Activated naive CD4-positive, alpha-beta T cell treated with anti-CD3 and anti-CD28 coated beads, Interleukin-2, amount 50 U/mL, for 16 hours (primary cell): Measurements from ENCODE around the gene PVALEF.
"Not testable (repeated sequence)": the region's sequence is repeated elsewhere in the genome, so short reads cannot be mapped to it uniquely, and the experiment has no call there.

ENCODE experiments used
- DNase-seq: peaks from one replicate; pipeline ENCODE4 v3.0.0-alpha.2; 2020

PVALEF gene

DNA sequence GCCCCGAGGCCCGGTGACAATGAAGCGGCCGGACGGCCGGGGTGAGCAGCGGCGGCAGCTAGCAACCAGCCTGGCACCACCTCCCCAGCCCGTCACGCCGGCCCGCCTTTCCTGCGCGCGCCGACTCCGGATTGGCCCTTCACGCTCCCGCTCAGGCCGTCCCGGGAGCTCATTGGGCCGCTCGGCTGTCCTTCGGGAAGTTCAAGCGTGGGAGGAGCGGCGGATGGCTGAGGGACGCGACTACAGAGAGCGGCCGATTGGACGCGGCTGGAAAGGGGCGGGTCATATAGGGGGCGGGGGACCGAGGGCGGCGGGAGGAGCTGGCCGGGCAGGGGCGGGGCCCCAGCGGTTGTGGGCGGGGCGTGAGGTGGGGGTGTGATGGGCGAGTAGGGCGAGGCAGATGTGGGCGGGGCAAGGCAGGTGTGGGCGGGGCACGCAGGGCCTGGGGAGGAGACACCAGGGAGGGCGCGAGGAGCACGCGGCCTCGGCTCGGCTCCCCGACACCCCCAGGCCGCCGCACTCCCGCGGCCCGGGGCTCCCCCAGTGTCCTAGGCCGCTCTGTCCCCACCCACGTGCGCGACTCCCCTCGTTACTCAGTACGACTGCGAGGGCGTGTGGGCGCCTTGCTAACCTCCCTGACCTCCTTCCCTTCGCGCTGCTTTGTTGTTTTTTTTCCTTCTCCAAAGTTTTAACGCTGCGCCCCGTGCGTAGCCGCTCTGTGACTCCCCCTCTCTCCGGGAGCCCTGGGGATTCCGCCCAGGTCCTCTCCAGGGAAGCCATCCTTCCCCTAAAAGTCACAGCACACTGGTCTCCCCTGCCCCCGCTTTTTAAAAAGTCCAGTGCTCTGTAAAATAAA lies 57.8 kb downstream of the PVALEF start, which contains the start of gene CEP131:
TSS of gene CEP131 (minus strand) at position 60 of the 856 bp plus-strand sequence. CDS start 2,909 bp downstream, outside the sequence.
- DNase-seq: peak; percentile 99

DNA sequence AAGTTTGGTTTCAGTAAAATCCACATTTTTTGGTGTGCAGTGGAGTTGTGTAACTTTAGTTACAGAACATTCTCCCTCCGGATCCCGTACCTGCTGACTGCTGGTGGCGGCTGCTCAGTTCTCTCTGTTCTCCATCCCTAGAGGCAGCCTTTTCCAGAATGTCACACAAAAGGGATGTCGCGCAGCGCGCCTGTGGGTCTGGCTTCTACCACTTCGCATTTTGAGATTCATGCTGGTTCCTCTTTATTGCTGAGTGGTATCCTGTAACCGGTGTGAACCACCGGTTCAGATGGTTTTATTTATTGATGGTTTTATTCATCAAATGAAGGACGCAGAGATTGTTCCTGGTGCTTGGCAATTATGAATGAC lies 58.4 kb downstream of the PVALEF start:
- DNase-seq: no peak

DNA sequence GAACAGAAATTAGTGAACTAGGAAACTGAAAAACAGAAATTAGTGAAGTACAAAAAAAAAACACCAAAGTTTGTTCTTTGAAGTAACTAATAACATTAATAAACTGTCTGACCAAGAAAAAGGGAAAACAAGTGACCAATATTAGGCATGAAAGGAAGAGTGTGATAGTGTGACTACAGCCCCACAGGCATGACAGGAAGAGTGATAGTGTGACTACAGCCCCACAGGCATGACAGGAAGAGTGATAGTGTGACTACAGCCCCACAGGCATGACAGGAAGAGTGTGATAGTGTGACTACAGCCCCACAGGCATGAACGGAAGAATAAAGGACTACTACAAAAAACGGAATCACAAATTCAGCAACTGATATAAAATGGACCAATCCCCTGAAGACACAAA lies 62.3 kb downstream of the PVALEF start:
- DNase-seq: not testable (repeated sequence)

DNA sequence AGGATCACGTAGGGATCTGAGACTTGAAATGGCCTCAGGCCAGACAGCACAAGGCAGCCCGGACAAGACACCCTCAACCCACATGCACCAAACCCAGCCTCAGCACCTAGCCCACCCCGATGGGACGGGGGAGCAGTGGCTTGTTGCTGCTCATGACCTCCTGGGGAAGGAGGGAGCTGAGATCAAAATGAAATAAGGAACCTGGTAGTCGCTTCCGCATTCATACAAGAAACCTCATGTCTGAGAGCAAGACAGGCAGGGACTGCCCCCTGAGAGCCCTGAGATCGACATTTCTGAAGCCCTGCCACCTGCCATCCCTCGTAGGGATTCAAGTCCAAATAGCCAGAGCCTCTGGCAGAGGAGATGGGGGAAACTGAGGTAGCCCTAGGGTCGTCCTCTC lies 63.1 kb downstream of the PVALEF start:
- DNase-seq: no peak

DNA sequence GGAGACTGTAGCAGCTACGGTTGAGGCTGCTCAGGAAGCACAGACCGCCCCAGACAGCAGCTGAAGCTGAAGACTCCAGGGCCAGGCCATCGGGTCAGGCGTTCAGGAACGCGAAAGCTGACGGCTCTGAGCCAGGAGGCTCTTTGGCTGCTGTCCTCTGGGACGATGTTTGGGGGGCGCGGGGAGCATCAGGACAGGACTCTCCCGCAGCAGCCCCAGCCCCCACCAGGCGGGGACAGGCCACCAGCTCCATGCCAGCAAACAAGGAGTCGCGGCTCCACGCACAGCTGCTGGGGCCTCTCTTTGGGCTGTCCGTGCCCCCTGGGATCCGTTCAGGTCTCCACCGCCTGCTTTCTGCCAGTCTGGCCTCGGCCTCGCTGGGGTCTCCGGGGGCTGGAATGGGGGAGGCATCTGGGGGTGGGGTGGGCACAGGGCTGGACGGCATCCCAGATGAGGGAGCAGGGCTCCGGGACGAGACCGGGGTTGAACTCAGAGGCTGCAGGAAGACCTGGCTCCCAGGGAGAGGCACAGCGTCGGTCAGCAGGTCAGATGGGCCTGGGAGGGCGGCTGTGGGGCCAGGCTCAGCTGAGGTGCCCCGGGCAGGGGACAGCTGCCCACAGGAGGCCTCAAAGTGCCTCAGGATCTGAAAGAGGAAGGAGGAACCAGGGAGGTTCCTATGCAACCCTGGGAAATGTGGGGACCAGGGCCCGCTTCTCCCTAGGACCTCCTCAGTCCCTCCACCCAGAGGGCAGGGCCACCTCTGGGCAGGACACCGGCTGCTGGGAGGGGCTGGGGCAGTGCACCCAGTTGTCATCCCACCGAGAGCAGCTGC lies 63.7 kb downstream of the PVALEF start:
- DNase-seq: no peak

DNA sequence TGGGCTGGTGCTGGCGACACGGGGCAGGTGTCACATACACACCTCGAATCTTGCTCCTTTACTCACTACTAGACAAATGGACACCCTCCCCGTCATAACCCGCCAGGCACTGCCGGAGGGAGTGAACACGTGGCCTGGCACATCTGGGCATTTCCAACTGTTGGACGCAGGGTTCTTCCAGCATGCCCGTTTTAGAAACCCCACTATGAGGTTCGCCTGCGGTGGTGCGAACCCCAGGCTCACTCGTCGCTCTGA lies 64.3 kb downstream of the PVALEF start:
- no peak for DNase-seq

DNA sequence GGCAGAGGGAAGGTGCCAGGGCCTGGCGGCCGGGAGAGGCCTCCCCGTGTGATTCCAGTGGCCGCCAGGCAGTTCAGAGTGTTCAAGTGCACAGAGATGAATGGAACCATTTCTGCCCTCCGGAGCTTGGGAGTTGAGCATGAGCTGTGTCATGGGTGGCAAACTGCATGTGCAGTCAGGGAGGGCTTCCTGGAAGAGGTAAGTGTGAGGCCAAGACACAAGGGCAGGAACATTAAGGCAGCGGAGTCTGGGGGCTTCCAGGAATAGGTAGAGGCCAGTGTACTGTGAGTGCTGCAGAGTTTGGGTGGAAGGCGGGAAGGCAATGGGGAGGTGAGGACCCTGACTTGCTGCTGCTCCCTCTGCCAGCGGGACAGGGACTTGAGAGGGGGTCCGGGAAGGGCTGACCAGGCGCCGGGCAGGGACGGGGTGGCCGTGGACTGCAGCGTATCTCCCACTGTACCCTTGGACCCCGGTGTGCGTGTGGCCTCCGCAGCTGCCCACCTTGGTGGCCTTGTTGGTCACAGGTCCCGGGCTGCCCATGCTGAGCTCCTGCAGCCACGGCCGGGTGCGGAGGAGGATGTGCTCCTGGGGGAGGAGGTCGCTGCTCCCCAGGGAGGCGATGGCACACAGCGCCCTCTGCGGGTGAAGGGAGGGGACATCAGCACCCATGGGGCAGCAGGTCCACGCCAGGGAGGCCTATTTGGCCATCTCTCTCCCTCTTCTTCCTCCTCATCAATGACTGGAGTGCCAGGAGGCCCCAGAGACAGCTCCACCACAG lies 64.9 kb downstream of the PVALEF start:
- DNase-seq: no peak

DNA sequence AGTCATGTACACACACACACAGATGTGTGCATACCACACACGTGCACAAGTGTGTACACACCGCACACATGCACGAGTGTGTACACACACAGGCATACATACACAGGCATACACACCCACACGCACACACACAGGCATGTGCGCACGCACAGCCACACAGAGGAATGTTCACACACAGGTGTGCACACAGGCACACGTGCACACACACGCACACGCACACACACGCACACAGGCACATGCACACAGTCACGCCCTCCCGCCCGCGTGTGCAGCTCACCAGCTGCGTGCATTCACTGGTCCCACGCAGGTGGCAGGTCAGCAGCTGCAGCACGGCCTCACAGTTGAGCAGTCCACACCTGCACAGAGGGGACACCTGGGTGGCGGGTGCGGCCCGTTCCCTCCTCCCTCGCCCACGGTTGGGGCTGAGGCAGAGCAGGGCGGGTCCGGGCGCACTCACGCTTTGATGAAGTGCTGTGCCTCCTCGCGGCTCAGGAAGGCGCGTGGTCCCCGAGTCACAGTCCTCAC lies 65.9 kb downstream of the PVALEF start:
- no peak for DNase-seq

DNA sequence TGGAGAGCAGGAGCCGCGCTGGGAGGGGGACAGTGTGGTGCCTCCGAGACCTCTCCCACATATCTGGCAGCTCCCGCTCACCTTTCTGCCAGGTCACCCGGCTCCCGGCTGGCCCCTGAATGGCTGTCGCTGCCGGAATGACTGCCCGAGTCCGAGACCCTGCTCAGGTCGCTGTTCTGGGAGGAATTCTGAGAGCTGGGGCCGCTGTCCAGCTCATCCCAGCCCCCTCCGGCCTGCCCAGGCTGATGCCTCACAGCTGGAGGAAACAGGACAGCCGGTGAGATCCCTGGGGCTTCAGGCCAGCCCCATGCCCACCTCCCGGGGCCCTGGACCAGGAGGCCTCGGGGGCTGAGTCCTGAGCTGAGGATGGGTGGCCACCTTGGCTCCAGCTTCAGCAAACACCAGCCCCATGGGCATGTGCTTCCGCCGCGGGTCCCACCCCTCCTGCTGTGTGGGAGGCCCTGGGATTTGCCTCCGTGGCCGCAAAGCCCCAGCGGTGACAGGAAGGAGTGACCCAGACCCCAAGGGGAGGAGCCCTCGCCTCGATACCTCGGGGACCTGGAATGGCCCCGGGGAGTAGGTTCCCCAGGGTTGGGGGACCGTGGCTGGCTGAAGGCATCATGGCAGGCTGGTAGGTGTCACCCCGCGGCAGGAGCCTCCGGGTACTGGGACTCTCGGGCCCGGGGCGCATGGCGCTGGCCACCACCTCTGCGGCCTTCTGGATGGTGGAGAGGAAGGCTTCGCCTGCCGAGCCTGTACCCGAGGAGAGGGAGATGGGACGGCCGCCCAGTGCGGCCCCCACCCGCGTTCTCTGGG lies 66.7 kb downstream of the PVALEF start:
- no peak for DNase-seq
